Panc1 (cell line): ENCODE measurements around the gene CRLF1. TPM values are rescaled to one million over a fixed set of nuclear protein-coding genes. Genes with fewer than 3 reads are reported as not detected.

Source experiments
- ATAC-seq: fragments of 200-7000 bp; cut with Tn5 transposase; 2 replicates; pipeline ENCODE4 v1.9.1; 2020; ENCODE audit warnings: mild to moderate bottlenecking, moderate library complexity
- BruUV-seq: library from RNA; stranded (reverse); fragments of 400-500 nt; replicated peaks from 2 replicates; lab custom pipeline; 2021; lab: Mats Ljungman, UMichigan
- CTCF ChIA-PET: fragments of 300-600 bp; sonication (Branson Sonifier 250); formaldehyde crosslinking; loops from one replicate; lab custom pipeline; 2022; ENCODE audit warnings: antibody characterized with exemption; lab: Charles Lee
- POLR2A ChIA-PET: fragments of 300-600 bp; sonication (Branson Sonifier 250); formaldehyde crosslinking; loops from one replicate; lab custom pipeline; 2022; ENCODE audit warnings: antibody characterized with exemption; lab: Charles Lee
- DNase-seq: peaks from one replicate; pipeline ENCODE4 v3.0.0-alpha.2; 2010; ENCODE audit warnings: low read depth, low spot score
- H3K27ac ChIP-seq: 2 replicates; pipeline ENCODE4 v1.5.1; 2011; ENCODE audit warnings: mild to moderate bottlenecking, low read length, inconsistent platforms
- H3K27me3 ChIP-seq: fragments of 200-500 bp; sonication (Bioruptor generic); 2 replicates; pipeline ENCODE4 v1.6.0; 2014; ENCODE audit warnings: low read length, inconsistent platforms; ENCODE audit not compliant: control insufficient read depth, insufficient read depth
- H3K36me3 ChIP-seq: fragments of 200-500 bp; sonication (Bioruptor generic); 2 replicates; pipeline ENCODE4 v1.5.1; 2014; ENCODE audit warnings: inconsistent platforms, mild to moderate bottlenecking, low read length, moderate library complexity; ENCODE audit not compliant: control insufficient read depth, insufficient read depth
- H3K4me1 ChIP-seq: 2 replicates; pipeline ENCODE4 v1.5.1; 2011; ENCODE audit warnings: inconsistent platforms, mild to moderate bottlenecking, low read length, moderate library complexity; ENCODE audit not compliant: control insufficient read depth, insufficient read depth
- H3K4me3 ChIP-seq, 2 experiments: 2 replicates each; pipeline ENCODE4 v1.5.1; 2011 to 2012; ENCODE audit warnings: low read depth in 2 of 2, low read length in 2 of 2, mild to moderate bottlenecking in 2 of 2, inconsistent platforms in 1 of 2, moderate library complexity in 1 of 2
- H3K9me3 ChIP-seq: fragments of 200-500 bp; sonication (Bioruptor generic); 2 replicates; pipeline ENCODE4 v1.5.1; 2014; ENCODE audit warnings: low read depth, mild to moderate bottlenecking, inconsistent platforms, low read length, moderate library complexity; ENCODE audit not compliant: control insufficient read depth, insufficient read depth
- POLR2AphosphoS5 ChIP-seq: IDR thresholded peaks from 2 replicates; pipeline ENCODE4 v1.6.1; 2012; ENCODE audit warnings: mild to moderate bottlenecking, low read depth, low read length, moderate library complexity
- SIN3A ChIP-seq: IDR thresholded peaks from 2 replicates; pipeline ENCODE4 v1.6.1; 2012; ENCODE audit warnings: low read depth, mild to moderate bottlenecking, low read length, moderate library complexity, borderline replicate concordance; ENCODE audit not compliant: insufficient read depth
- TCF7L2 ChIP-seq: IDR thresholded peaks from 2 replicates; pipeline ENCODE4 v1.6.1; 2011; ENCODE audit warnings: mild to moderate bottlenecking, low read depth, low read length, inconsistent platforms
- in situ Hi-C: cut with HindIII; loops from 2 replicates; pipeline ENCODE4 v1.10.0; 2016; ENCODE audit warnings: low sequenced_read_pairs, low pct_unique_long_range_greater_than_20kb
- intact Hi-C: fragments of 100-400 bp; cut with micrococcal nuclease; formaldehyde crosslinking; loops from one replicate; pipeline ENCODE4 v1.10.0; 2022; ENCODE audit not compliant: unreplicated experiment
- total RNA-seq: library from RNA; stranded (reverse); gene quantifications from one replicate; pipeline ENCODE4 v1.2.1, GENCODE V29; 2021; ENCODE audit not compliant: unreplicated experiment
- TF ChIP-seq, protein P1 (sequence below), 2 experiments: IDR thresholded peaks; 2 replicates each; pipeline ENCODE4 v1.6.1; 2011 to 2012; ENCODE audit warnings: low read depth in 2 of 2, control low read depth in 1 of 2, low read length in 1 of 2, mild to moderate bottlenecking in 1 of 2, moderate library complexity in 1 of 2; ENCODE audit not compliant: insufficient read depth in 1 of 2
- TF ChIP-seq, protein P2 (sequence below): fragments of 450-650 bp; IDR thresholded peaks from 2 replicates; pipeline ENCODE4 v1.5.1; 2017; ENCODE audit warnings: mild to moderate bottlenecking

Gene CRLF1
- total RNA-seq, 1 experiment from 2014 or later: 3.5 TPM

DNA sequence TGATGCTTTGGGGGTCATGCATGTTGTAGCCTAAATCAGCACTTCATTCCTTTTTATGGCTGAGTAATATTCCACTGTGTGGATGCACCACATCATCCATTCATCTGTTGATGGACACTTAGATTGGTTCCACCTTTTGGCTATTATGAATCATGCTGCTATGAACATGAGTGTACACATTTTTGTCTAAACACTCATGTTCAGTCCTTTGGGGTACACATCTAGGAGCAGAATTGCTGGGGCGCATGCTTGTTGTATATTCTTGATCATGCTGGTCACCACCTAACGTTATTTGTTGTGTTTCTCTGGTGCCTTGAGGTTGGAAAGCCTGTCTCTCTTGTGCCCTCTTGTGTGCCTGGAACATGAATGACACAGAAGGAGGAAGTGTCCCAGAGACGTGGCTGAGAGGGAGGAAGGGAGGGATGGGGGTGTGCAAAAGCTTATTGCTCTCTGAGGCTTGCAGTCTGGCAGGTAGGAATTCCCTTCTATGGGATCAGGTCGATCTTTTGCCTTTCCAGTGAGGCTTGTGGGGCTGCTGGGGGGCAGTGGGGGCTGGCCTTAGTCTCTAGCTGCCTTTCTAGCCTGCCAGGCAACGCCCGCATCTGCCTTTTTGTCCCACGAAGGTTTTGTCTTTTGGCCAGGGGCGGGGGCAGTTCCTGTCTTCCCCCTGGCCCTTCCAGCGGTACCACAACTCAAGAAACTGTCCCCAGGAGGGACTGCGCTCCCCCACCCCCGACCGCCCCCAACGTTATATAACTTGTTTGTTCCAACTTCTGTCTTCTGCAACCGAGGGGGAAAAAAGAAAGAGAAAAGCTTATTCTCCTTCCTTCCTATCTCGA lies 37.8 kb upstream of the CRLF1 start:
- DNase-seq (no peak), ATAC-seq (no peak)
- H3K9me3 ChIP-seq: no peaks in the 10 kb centered on the region
- no peaks in the 10 kb centered on the region for H3K27me3 ChIP-seq
- ChIA-PET CTCF (no interaction called here), POLR2A (interaction anchor here (0.6 kb wide), 1 partner anchor 38 kb away, joined by 3 read pairs; no protein-coding TSS in a partner anchor)
- TF ChIP-seq SIN3A (no peak), TCF7L2 (no peak), POLR2AphosphoS5 (no peak)
- TF ChIP-seq, protein P1, sequence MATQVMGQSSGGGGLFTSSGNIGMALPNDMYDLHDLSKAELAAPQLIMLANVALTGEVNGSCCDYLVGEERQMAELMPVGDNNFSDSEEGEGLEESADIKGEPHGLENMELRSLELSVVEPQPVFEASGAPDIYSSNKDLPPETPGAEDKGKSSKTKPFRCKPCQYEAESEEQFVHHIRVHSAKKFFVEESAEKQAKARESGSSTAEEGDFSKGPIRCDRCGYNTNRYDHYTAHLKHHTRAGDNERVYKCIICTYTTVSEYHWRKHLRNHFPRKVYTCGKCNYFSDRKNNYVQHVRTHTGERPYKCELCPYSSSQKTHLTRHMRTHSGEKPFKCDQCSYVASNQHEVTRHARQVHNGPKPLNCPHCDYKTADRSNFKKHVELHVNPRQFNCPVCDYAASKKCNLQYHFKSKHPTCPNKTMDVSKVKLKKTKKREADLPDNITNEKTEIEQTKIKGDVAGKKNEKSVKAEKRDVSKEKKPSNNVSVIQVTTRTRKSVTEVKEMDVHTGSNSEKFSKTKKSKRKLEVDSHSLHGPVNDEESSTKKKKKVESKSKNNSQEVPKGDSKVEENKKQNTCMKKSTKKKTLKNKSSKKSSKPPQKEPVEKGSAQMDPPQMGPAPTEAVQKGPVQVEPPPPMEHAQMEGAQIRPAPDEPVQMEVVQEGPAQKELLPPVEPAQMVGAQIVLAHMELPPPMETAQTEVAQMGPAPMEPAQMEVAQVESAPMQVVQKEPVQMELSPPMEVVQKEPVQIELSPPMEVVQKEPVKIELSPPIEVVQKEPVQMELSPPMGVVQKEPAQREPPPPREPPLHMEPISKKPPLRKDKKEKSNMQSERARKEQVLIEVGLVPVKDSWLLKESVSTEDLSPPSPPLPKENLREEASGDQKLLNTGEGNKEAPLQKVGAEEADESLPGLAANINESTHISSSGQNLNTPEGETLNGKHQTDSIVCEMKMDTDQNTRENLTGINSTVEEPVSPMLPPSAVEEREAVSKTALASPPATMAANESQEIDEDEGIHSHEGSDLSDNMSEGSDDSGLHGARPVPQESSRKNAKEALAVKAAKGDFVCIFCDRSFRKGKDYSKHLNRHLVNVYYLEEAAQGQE (IDR thresholded peaks at IDR 0.05; ENCODE audit: insufficient read depth in 1 of 2, low read depth in 2 of 2, low read length in 1 of 2): no peak
- TF ChIP-seq, protein P2, sequence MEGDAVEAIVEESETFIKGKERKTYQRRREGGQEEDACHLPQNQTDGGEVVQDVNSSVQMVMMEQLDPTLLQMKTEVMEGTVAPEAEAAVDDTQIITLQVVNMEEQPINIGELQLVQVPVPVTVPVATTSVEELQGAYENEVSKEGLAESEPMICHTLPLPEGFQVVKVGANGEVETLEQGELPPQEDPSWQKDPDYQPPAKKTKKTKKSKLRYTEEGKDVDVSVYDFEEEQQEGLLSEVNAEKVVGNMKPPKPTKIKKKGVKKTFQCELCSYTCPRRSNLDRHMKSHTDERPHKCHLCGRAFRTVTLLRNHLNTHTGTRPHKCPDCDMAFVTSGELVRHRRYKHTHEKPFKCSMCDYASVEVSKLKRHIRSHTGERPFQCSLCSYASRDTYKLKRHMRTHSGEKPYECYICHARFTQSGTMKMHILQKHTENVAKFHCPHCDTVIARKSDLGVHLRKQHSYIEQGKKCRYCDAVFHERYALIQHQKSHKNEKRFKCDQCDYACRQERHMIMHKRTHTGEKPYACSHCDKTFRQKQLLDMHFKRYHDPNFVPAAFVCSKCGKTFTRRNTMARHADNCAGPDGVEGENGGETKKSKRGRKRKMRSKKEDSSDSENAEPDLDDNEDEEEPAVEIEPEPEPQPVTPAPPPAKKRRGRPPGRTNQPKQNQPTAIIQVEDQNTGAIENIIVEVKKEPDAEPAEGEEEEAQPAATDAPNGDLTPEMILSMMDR: no peak
- H3K4me3 ChIP-seq: no peak overlapping the region
- intact Hi-C loops: no loop called here
- H3K27ac ChIP-seq: no peak overlapping the region
- H3K36me3 ChIP-seq: no peaks in the 10 kb centered on the region
- no TSS peak for BruUV-seq
- no peaks in the 10 kb centered on the region for H3K4me1 ChIP-seq
- in situ Hi-C loops: no loop called here

GRCh38 chr19:18639706-18640243 lies 33.2 kb upstream of the CRLF1 start:
- DNase-seq: no peak
- no peak overlapping the region for H3K4me3 ChIP-seq
- no peaks in the 10 kb centered on the region for H3K27me3 ChIP-seq
- H3K9me3 ChIP-seq: no peaks in the 10 kb centered on the region
- BruUV-seq: no TSS peak
- no peak for ATAC-seq
- ChIA-PET POLR2A (no interaction called here), CTCF (no interaction called here)
- H3K27ac ChIP-seq: no peak overlapping the region
- no peak for TF ChIP-seq POLR2AphosphoS5
- TF ChIP-seq, protein P2: no peak
- intact Hi-C loops (no loop called here), in situ Hi-C loops (no loop called here)
- H3K4me1 ChIP-seq: no peaks in the 10 kb centered on the region
- H3K36me3 ChIP-seq: no peaks in the 10 kb centered on the region
